DMS114 treated with DMSO at 0.1 percent for 48 hours (cell line): Measurements from ENCODE around the gene BMP7.

Source experiments
- DNase-seq: peaks from one replicate; lab custom pipeline; 2025; ENCODE audit not compliant: unreplicated experiment; lab: John Stamatoyannopoulos, UW

BMP7 gene

DNA sequence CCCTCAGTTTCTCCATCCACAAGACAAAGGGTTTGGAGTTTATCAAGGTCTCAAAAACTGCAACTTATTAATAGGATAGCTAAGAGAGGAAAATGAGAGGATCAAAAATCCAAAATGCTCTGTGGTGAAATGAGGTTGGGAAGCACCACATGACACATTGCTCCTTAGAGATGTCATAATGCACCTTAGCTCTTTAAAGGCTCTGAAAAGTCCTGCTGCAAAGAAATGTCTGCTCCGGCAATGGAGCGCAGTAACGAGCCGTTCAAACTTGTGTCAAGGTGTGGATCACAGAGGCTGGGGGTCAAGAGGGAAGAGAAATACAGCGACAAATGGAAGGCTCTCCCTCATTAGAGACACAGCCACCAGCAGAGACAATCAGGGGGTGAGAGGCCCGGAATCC lies 53.1 kb downstream of the BMP7 start:
- no peak for DNase-seq

DNA sequence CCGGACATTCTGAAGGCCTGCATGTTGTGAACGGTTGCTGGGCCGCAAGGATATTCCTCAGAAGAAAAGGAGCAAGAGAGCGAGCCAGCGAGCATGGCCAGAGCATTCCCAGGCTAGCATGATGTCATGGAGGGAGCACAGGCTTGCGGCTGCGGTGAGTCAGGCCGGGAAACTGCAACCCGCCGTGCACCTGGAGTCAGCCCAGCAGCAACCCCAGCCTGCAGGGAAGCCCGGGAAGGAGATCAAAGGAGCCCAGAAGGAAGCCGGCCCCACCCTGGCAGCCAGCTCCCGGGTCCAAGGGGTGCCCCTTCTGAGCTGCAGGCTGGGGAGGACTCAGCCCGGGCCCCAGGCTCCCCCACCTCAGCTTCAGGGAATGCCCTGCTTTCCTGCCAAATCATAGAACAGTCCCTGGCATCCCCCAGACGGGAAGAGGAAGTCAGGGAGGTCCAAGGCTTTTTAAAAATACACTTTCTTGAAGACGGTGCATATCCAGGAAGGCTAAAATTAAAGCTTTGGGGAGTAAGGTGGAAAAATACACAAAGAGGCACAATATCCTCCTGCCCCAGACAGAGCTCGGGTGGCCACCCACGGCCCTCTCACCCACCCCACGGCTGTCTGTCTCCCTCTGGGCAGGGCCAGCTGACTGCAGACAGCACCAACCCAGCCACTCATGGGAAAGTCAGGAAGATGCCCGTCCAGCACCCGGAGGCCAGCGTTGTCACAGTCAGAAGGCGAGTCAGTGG lies 53.7 kb downstream of the BMP7 start:
- DNase-seq: no peak

DNA sequence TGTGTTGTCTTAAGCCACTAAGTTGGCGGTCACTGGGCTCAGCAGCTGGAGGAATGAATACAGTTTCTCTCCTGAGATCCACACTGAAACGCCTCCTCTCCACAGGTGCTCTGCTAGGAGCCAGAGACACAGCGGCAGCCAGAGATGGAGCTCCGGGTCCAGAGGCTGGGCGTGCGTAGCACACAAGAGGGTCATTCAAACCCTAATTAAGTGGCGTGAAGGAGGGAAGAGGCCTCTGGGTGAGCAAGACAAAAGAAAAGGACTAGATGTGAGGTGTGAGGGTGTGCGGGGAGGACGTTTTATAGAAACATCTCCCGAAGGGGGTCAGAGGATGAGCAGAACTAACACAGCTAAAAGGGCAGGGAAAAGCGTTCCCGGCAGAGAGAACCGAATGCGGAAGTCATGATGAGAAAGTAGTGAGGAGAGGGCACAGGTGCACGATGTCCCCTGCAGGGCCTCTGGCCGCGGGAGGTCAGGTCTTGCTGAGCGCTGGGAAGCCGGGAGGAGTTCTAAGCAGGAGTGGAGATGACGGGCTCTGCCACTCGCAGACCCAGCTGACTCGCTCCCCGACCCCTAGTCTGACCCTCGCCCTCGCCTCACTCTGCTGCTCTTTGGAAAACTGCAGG lies 54.4 kb downstream of the BMP7 start:
- DNase-seq: no peak

DNA sequence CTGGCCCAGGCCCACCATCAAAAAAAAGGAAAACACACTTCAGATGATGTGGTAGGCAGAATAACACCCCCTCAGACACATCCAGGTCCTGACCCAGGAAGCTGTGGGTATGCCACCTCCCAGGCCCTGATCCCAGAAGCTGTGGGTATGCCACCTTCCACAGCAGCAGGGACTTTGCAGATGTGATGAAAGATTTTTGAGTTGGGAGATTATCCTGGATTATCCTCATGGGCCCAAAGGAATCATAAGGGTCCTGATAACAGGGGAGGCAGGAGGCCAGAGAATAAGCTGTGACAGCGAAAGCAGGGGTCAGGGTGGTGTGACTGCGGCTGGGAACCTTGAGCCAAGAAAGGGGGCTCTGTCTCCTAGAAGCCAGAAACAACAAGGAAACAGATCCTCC lies 55.0 kb downstream of the BMP7 start:
- DNase-seq: no peak

DNA sequence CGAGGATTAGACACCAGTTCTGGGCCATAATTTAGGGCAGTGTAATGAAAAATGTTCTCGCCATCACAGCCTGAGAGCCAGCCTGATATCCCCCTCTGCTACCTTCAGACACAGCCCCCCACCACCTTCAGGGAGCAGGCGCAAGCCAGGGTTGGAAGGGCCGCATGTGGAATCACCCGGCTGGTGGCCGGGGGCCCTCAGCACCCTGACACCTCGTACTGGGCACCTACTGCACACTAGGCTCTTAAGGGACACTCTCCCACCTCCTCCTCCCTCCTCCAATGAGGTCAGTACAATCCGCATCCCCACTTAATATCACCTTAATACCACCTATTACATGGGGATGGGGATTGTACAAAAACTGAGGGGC lies 55.5 kb downstream of the BMP7 start:
- DNase-seq: no peak

DNA sequence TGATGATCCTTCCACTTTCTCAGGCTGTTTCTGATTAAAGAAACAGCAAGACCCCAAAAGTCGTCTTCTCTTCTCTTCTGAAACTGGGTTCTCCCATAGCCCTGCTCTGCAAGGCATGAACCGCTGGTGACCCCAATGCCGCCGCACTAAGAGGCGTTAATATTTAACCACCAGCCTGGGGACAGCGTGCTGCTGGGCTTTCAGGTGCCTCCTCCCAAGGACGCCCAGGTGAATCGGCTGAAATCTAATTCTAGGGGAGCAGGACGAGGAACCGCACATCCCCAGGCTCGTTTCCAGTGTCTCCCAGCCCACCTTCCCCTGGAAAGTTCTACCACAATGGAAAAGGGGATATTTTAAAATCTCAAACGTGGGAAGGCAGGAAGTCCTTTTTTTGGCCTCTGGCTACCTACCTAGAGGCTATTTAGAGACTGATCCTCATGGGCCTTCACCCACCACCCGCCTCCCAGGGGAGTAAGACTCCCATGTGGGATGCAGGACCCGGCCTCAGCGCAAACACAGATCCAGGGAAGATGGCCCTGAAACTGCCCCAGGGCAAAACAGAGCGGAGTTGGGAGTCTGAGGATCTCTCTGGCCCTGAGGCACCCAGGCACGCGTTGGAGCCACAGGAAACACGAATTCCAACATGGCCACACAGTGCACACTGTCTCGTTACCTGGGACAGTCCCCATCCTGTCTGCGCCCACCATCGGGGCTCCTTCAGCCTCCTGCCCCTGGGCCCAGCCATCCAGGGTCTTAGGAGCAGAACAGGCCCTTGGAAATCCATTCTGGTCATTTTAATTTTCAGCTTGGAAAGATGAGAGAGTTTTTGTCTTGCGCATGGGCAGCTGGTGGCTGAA lies 56.2 kb downstream of the BMP7 start:
- DNase-seq: no peak

DNA sequence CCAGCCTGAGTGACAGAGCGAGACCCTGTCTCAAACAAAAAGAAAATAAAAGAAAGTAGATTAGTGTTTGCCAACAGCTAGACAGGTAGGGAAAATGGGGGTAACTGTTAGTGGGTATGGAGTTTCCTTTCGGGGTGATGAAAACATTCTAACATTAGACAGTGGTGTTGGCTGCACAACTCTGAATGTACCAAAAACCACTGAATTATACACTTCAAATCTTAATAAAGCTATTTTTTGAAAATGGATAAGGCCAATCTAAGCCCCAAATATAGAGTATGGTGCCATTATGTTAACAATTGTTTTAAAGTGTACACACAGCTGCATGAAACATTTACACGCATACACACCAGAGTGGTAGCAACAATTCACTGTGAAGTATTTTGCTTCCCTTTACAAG lies 57.0 kb downstream of the BMP7 start:
- DNase-seq: no peak

DNA sequence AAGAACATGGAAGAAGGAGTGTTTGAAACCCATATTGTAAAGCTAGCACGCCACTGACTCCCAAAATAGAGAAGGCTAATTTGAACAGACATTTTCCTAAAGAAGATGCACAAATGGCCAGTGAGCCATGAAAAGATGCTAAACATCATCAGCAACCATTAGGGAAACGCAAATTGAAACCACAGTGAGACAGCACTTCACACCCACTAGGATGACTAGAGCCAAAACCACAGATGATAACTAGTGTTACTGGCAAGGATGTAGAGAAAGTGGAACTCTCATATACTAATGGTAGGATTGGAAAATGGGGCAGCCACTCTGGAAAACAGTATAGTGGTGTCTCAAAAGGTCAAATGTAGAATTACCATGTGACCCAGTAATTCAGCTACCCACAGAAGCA lies 58.2 kb downstream of the BMP7 start:
- DNase-seq: no peak

DNA sequence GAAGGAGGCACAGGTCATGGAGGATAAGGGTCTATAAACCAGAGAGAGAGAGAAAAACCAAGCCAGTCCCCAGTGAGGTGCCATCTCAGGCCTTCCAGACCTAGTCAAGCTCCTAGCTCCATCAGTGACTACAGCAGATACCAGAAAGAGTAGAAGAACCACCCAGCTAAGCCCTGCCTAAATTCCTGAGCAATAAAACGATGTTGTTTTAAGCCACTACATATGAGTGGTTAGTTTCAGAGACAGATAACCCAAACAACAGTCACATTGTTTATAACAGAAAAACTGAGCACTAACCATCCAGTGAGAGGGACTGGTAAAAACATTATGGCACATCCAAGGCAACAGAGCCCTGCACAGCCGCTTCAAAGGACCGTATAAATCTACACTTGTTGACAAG lies 59.2 kb downstream of the BMP7 start:
- DNase-seq: no peak

DNA sequence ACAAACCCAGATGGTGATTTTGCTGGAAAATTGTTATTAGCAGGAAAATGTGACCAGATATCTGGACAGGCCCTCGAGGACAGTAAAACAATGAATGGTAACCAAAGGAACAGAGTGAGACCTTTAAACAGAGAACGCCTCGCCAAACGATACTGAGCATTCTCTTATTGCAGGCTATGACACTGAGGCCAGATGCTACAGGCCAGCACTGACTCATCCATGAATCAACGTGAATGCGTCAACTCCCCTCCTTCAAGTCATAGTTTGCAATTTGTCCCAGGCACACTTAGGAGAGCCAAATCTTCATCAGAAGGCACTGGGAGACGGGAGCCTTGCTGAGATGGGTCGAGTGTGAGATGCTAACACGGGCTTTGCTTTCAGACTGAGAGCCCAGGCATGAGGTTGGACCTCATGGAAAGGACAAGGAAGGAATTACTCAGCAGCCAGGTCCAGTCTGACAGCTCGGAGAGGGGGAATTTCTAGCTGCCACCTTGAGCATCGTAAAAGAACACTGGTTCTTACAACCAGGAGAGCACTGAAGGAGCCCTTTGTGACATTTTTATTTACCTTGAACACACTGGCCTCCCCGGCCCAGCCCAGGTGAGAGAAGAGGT lies 60.7 kb downstream of the BMP7 start:
- DNase-seq: no peak

DNA sequence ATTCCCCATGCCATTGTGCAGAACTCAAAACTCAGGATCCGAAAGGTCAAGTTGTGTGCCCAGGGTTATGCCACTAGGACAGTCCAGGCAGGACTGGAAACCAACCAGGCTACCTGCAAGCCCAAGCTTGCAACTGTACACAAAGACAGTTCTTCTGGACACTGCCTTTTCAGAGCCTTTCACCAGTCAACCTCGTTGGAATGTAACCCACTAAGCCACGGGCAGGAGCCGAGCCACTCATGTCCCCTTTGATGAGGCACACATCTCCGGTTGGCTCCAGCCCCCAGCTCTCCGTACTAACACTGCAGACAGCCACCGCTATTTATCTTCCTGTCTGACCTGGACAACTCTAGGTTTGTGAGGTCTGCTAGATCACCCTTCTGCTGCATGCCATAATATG lies 62.5 kb downstream of the BMP7 start:
- DNase-seq: no peak

DNA sequence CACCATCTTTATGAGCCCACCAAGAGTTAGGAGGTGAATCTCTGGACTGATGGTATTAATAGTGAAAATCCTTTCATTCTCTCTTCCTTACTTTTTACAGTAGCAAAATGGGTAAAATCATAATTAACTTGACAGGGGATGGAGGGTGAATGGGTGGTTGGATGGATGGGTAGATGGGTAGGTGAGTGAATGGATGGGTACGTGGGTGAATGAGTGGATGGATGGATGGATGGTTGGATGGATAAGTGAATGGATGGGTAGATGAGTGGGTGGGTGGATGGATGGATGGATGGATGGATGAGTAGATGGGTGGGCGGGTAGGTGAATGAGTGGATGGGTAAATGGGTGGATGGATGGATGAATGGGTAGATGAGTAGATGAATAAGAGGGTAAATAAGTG lies 63.2 kb downstream of the BMP7 start:
- DNase-seq: no peak

DNA sequence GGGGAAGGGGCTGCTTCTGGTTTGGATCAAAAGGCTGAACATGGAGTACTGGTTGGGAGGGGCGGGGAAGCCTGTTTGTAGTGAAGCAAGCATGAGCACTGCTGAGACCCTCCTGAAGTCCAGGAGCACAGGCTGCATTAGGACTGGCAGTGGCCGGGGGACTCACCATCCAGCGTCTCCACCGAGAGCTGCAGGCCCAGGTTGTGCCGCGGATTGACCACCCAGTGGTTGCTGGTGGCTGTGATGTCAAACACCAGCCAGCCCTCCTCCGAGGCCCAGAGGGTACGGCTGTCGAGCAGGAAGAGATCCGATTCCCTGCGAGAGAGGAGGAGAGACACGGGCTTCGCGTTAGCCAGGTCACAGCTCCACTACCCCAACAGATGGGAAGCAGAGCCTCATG lies 64.1 kb downstream of the BMP7 start:
- no peak for DNase-seq

DNA sequence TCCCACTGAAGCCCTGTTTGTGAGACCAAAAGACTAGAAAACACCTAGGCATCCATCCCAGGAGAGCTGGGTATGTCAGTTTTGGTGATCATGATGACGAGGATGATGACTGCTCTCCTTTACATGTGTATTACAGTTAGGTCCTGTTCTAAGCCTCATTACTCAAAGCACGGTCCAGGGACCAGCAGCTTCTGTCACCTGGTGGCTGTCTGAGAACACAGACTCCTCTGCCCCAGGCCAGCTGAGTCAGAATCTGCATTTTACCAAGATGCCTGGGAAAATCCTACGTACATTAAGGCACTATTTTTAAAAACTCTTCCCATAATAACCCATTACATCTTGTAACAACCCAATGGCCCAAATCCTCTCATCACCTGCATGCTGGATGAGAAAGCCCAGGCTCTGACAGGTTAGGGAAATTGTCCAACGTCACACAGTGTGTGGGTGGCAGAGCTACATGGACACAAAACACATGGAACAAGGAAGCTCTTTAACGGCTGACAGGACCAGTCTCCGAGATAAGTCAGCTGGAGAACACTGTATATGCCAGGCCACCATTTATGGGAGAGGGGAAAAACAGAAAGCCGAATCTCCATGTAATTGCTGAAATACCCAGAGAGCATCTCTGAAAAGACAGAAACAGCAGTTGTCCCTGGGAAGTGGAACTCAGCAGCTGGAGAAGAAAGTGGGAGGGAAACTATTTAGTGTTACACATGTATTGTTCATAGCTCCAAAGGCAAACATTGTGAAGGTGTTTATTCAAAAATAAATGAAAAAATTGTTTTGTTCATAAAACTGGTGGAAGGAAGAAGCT lies 65.4 kb downstream of the BMP7 start:
- no peak for DNase-seq

DNA sequence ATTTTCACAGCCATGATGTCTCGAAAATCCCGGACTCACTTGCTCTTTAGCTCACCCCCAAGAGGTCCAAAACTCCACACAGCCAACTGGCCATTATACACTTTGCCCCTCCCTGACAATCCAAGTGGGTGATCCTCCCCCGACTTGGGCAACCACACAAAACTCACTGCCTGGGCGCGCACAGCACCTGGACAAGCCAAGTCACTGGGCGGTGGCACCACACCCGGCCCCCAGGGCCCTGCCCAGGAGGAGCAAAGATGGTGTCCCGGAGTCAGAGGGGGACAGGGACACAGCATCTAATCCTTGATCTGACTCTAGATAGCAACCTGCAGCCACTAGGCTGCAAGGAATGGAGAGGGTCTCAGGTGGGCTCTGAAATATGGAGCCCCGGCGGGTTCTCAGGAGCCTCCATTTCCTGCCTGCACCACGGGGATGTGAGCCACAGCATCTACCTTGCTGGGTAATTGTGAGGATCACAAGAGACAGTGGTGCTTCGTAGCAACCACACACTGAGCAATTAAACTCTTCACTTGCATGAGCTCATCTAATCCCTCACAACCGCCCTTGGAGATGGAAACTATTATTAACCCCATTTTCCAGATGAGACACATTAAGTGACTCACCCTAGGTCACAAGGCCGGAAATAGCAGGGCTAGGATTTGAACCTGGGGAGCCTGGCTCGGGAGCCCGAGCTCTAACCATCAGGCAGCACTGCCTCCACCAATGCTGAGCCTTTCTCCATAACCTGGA lies 66.6 kb downstream of the BMP7 start:
- no peak for DNase-seq

DNA sequence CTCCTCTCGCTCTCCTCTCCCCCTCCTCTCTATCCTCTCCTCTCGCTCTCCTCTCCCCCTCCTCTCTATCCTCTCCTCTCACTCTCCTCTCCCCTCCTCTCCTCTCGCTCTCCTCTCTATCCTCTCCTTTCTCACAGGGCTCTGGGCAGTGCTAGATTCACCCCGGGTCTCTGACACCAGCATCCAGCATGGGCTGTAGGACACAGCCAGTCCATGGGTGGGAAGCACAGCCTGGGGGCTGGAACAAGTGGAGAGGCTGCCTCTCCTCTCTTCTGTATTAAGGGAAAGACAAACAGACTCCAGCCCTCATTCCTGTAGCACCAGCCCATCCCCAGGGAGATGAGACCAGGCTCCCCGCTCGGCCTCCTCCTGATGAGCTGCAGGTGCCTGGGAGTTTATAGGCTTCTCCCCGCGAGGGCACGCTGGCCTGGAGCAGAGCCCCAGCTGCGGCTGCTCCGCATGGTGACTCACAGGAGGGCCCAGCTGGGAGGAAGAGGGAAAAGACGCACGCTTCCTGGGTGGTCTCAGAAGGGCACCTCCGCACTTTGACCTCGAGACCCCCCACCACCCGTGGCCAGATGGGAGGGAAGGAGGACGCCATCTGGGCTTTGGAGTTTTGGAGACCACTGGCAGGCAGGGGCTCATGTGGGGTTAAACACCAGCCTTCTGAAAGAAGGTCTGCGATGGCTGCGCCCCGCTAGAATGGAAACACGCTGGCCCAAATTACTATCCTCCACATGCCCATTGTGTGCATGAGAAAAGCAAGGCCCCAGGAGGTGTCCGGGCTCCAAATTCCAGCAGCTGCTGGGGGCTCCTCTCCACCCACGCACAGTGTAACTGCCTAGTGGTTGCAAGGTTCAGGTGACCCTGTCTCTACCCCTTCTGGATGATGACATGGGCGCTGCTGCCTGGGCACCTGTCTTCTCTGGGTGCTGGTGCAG lies 68.0 kb downstream of the BMP7 start:
- DNase-seq: no peak

DNA sequence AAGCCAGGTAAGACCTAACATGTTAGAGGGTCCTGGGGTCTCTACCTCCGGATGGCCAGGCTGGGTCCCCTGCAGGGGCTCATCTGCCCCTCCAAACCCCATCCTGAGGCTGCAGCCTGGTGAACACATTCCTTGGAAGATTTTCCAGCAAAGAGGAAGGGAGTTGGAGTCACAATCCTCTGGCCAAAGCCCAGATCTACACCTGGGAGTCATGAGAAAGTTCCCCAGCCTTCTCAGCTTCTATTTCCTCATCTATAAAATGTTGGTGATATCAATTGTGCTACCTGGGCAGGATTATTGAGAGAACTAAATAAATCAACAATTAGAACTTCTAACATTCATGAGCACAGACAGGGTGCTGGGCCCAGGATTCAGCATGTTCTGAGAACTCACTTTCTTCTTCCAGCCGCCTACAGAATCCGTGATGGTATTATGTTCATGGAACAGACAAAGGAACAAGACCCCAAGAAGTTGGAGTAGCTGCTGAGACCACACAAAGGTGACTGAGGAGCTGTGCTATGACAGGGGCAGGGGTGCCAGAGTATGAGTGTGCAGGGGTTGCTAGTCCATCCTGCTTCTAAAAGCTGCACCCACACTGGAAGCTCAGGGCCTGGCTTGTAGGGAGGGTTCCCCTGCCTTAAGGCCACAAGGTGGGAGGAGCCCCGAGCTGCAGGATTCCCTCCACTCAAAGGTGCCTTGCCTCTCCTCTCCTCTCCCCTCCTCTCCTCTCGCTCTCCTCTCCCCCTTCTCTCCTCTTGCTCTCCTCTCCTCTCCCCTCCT lies 68.9 kb downstream of the BMP7 start:
- no peak for DNase-seq

DNA sequence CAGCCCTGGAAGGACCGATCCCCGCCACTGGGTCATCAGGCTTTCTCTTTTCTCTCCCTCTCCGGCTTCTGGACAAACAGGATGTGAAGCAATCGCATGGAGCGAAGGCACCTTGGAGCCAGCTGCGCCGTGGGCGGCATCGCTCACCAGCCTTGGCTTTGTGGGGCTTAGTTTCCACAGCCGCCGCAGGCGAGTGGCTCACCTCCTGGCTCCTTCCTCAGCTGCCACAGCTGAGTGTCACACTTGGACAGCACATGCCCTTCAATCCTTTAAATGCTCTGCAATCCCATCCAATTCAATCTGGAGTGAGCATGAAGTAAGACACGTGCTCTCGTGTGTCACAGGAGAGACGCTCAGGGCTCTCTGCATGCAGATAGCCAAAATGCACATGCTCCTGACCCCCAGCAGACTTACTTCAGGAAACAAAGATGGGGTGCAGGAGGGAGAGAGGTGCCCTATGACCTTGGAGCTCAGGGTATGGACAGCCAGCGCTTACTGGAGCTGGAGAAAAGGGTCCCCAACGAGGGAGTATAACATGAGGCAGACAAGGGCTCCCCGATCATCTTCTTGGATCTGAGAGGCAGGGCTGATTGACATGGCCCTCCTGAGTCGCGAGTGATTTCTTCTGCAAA lies 70.9 kb downstream of the BMP7 start:
- no peak for DNase-seq
